ENCODE data around the gene NUP210L. TPM values are rescaled to one million over a fixed set of nuclear protein-coding genes. Genes with fewer than 3 reads are reported as not detected.

Gene NUP210L
- total RNA-seq, 4 donors from 2014 or later = 0.13 to 0.38 (median 0.22) TPM; not detected in 1

GRCh38 chr1:153956997-153957715 lies 197.7 kb downstream of the NUP210L start:
- peak overlapping the region in 2 of 3 donors; percentile 65 to 83 for H3K4me3 ChIP-seq (replicated peaks in 1 of 3)
- H3K27me3 ChIP-seq = no peaks in the 10 kb centered on the region
- H3K9me3 ChIP-seq = no peaks in the 10 kb centered on the region
- peaks cover 26 to 35% of the 10 kb centered on the region in 2 donors for H3K4me1 ChIP-seq
- no peak for DNase-seq
- H3K27ac ChIP-seq = peak overlapping the region; percentile 78 to 88 (median 84)
- TF ChIP-seq POLR2A (IDR thresholded peaks at IDR 0.05) (no peak), CTCF (IDR thresholded peaks at IDR 0.05) (no peak)
- peaks cover 11 to 15% of the 10 kb centered on the region in 2 donors for H3K36me3 ChIP-seq
- intact Hi-C loops (cut with DNase I) = no loop called here
- 33 to 38% methylated on average over 6 of the region's 6 CpGs for WGBS, 2 donors

GRCh38 chr1:153954826-153955225 lies 200.0 kb downstream of the NUP210L start:
- Histone ChIP-seq H3K4me1 (peaks cover 20 to 26% of the 10 kb centered on the region in 2 donors), H3K27ac (no peak overlapping the region), H3K9me3 (no peaks in the 10 kb centered on the region), H3K36me3 (peaks cover 27% of the 10 kb centered on the region in 2 donors), H3K27me3 (no peaks in the 10 kb centered on the region), H3K4me3 (replicated peaks in 1 of 3) (no peak overlapping the region)
- no peak for DNase-seq
- 95 to 97% methylated on average over 8 to 10 of the region's 10 CpGs for WGBS, 2 donors
- intact Hi-C loops (cut with DNase I) = no loop called here
- TF ChIP-seq POLR2A (IDR thresholded peaks at IDR 0.05) (no peak), CTCF (IDR thresholded peaks at IDR 0.05) (no peak)

- intact Hi-C loops (cut with DNase I) = no loop called here
- H3K36me3 ChIP-seq = peaks cover 29 to 30% of the 10 kb centered on the region in 2 donors
- WGBS, 2 donors = 78 to 87% methylated on average over 4 of the region's 4 CpGs
- no peak overlapping the region for H3K4me3 ChIP-seq (replicated peaks in 1 of 3)
- DNase-seq = no peak
- peaks cover 17 to 21% of the 10 kb centered on the region in 2 donors for H3K4me1 ChIP-seq
- no peaks in the 10 kb centered on the region for H3K9me3 ChIP-seq
- TF ChIP-seq POLR2A (IDR thresholded peaks at IDR 0.05) (no peak), CTCF (IDR thresholded peaks at IDR 0.05) (no peak)
- H3K27me3 ChIP-seq = no peaks in the 10 kb centered on the region
- no peak overlapping the region for H3K27ac ChIP-seq
These were observed 201.0 kb downstream of the NUP210L start for GRCh38 chr1:153953859-153954365.

GRCh38 chr1:153951801-153952200 lies 203.1 kb downstream of the NUP210L start:
- intact Hi-C loops (cut with DNase I) = no loop called here

More at GRCh38 chr1:153951801-153952200, 203.1 kb downstream of the NUP210L start:
- WGBS, 2 donors = 86 to 92% methylated on average over 2 of the region's 2 CpGs
- no peak overlapping the region for H3K27ac ChIP-seq
- TF ChIP-seq CTCF (IDR thresholded peaks at IDR 0.05) (no peak), POLR2A (IDR thresholded peaks at IDR 0.05) (no peak)
- H3K36me3 ChIP-seq = peaks cover 41 to 44% of the 10 kb centered on the region in 2 donors
- no peaks in the 10 kb centered on the region for H3K9me3 ChIP-seq
- H3K27me3 ChIP-seq = no peaks in the 10 kb centered on the region
- peaks cover 6 to 16% of the 10 kb centered on the region in 2 donors for H3K4me1 ChIP-seq
- no peak overlapping the region for H3K4me3 ChIP-seq (replicated peaks in 1 of 3)
- DNase-seq = no peak

Measured in thyroid gland (tissue), 4 donors.